22Rv1 (cell line): ENCODE measurements around the gene RASGRF1.

Source experiments
- CTCF ChIP-seq: fragments of 450-650 bp; IDR thresholded peaks from 2 replicates; pipeline ENCODE4 v1.5.1; 2017; ENCODE audit warnings: mild to moderate bottlenecking
- ZFX ChIP-seq: fragments of 450-650 bp; IDR thresholded peaks from 2 replicates; pipeline ENCODE4 v1.6.1; 2017; ENCODE audit warnings: antibody characterized with exemption, borderline replicate concordance

GRCh38 chr15:79023546-79023890, 67.1 kb downstream of the RASGRF1 start:
- no peak for TF ChIP-seq CTCF
- TF ChIP-seq ZFX, result no peak
